ENCODE measurements around the gene CDR2L. TPM values are rescaled to one million over a fixed set of nuclear protein-coding genes. Genes with fewer than 3 reads are reported as not detected.
A peak's percentile ranks its signal among the peaks of the same experiment; 100 is the strongest.

CDR2L gene
- total RNA-seq, 1 donor from 2014 or later = not detected

GRCh38 chr17:74954115-74954514 is 33.3 kb upstream of the CDR2L start:
- CTCF ChIA-PET = no interaction called here

GRCh38 chr17:74954665-74955421 is 32.6 kb upstream of the CDR2L start:
- Mint-ChIP-seq H3K27ac (no peak overlapping the region), H3K9me3 (no peaks in the 10 kb centered on the region), H3K4me3 (no peak overlapping the region), H3K27me3 (peaks cover 13% of the 10 kb centered on the region), H3K36me3 (ENCODE audit: low read depth) (no peaks in the 10 kb centered on the region), H3K4me1 (peaks cover 3% of the 10 kb centered on the region)
- TF ChIP-seq, protein P1, sequence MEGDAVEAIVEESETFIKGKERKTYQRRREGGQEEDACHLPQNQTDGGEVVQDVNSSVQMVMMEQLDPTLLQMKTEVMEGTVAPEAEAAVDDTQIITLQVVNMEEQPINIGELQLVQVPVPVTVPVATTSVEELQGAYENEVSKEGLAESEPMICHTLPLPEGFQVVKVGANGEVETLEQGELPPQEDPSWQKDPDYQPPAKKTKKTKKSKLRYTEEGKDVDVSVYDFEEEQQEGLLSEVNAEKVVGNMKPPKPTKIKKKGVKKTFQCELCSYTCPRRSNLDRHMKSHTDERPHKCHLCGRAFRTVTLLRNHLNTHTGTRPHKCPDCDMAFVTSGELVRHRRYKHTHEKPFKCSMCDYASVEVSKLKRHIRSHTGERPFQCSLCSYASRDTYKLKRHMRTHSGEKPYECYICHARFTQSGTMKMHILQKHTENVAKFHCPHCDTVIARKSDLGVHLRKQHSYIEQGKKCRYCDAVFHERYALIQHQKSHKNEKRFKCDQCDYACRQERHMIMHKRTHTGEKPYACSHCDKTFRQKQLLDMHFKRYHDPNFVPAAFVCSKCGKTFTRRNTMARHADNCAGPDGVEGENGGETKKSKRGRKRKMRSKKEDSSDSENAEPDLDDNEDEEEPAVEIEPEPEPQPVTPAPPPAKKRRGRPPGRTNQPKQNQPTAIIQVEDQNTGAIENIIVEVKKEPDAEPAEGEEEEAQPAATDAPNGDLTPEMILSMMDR (IDR thresholded peaks at IDR 0.05) = no peak
- ChIA-PET CTCF (no interaction called here), POLR2A (no interaction called here)
- intact Hi-C loops (cut with micrococcal nuclease) = loop anchor here (5.0 kb wide), 1 partner anchor 298 kb away; no protein-coding TSS in a partner anchor
- DNase-seq (no peak), ATAC-seq (ENCODE audit: low read depth) (no peak)

More at GRCh38 chr17:74954115-74954514, 33.3 kb upstream of the CDR2L start:
- H3K27me3 Mint-ChIP-seq = peaks cover 14% of the 10 kb centered on the region
- no peak overlapping the region for H3K4me3 Mint-ChIP-seq
- POLR2A ChIA-PET = no interaction called here
- no peak for DNase-seq
- H3K9me3 Mint-ChIP-seq = no peaks in the 10 kb centered on the region
- intact Hi-C loops (cut with micrococcal nuclease) = no loop called here
- H3K4me1 Mint-ChIP-seq = peaks cover 3% of the 10 kb centered on the region
- H3K36me3 Mint-ChIP-seq (ENCODE audit: low read depth) = no peaks in the 10 kb centered on the region
- no peak for ATAC-seq (ENCODE audit: low read depth)
- TF ChIP-seq, protein P1 (IDR thresholded peaks at IDR 0.05) = no peak
- no peak overlapping the region for H3K27ac Mint-ChIP-seq

GRCh38 chr17:74956093-74956492 is 31.3 kb upstream of the CDR2L start:
- ChIA-PET POLR2A (no interaction called here), CTCF (interaction anchor here (0.8 to 1.0 kb wide), 2 partner anchors 31 to 164 kb away, joined by 3 read pairs; partner anchors contain the start of gene CDR2L)
- intact Hi-C loops (cut with micrococcal nuclease) = loop anchor here (5.0 kb wide), 1 partner anchor 299 kb away; no protein-coding TSS in a partner anchor
- no peak for ATAC-seq (ENCODE audit: low read depth)
- TF ChIP-seq, protein P1 (IDR thresholded peaks at IDR 0.05) = no peak
- DNase-seq = no peak
- Mint-ChIP-seq H3K36me3 (ENCODE audit: low read depth) (no peaks in the 10 kb centered on the region), H3K9me3 (no peaks in the 10 kb centered on the region), H3K4me3 (no peak overlapping the region), H3K27ac (no peak overlapping the region), H3K27me3 (peaks cover 8% of the 10 kb centered on the region), H3K4me1 (peaks cover 6% of the 10 kb centered on the region)

GRCh38 chr17:74957935-74958740 is 29.3 kb upstream of the CDR2L start:
- H3K9me3 Mint-ChIP-seq = no peaks in the 10 kb centered on the region
- peak; percentile 80 for DNase-seq
- peak; percentile 83 for ATAC-seq (ENCODE audit: low read depth)
- POLR2A ChIA-PET = interaction anchor here (1.1 kb wide), 1 partner anchor 246 kb away, joined by 5 read pairs; no protein-coding TSS in a partner anchor
- H3K4me3 Mint-ChIP-seq = no peak overlapping the region
- H3K4me1 Mint-ChIP-seq = peaks cover 9% of the 10 kb centered on the region
- H3K36me3 Mint-ChIP-seq (ENCODE audit: low read depth) = no peaks in the 10 kb centered on the region
- H3K27ac Mint-ChIP-seq = no peak overlapping the region
- peaks cover 6% of the 10 kb centered on the region for H3K27me3 Mint-ChIP-seq
- TF ChIP-seq, protein P1 (IDR thresholded peaks at IDR 0.05) = peak; percentile 31
- intact Hi-C loops (cut with micrococcal nuclease) = loop anchor here (1.0 to 5.0 kb wide), 3 partner anchors 35 to 301 kb away; partner anchors contain the start of gene USH1G
- CTCF ChIA-PET = interaction anchor here (0.7 to 1.7 kb wide), 19 partner anchors 11 to 454 kb away, joined by 3 to 13 read pairs (median 3); partner anchors contain the start of genes CD300H, HID1, NUP85 and OTOP2

Data from activated B cell treated with CpG ODN at 0.5 μM for 24 hours (primary cell).